GM23338 (cell line): ENCODE measurements around the gene RUVBL2. TPM values are rescaled to one million over a fixed set of nuclear protein-coding genes. Genes with fewer than 3 reads are reported as not detected.

Experiments
- ATAC-seq: fragments of 200-7000 bp; cut with Tn5 transposase; 3 replicates; pipeline ENCODE4 v1.9.1; 2020
- DNase-seq: peaks from one replicate; pipeline ENCODE4 v3.0.0-alpha.2; 2015; ENCODE audit warnings: low spot score
- H2AFZ ChIP-seq: fragments of 200-600 bp; sonication (generic); 2 replicates; pipeline ENCODE4 v1.8.0; 2016; ENCODE audit warnings: antibody characterized with exemption, mild to moderate bottlenecking, moderate library complexity
- H3F3A ChIP-seq: fragments of 200-600 bp; sonication (generic); replicated peaks from 2 replicates; pipeline ENCODE4 v1.8.0; 2017; ENCODE audit warnings: antibody characterized with exemption, mixed run types, low read depth
- H3K27ac ChIP-seq: fragments of 200-600 bp; sonication (generic); 2 replicates; pipeline ENCODE4 v1.6.1; 2016; ENCODE audit warnings: low read depth
- H3K27me3 ChIP-seq: fragments of 200-600 bp; sonication (generic); 2 replicates; pipeline ENCODE4 v1.8.0; 2016; ENCODE audit warnings: mild to moderate bottlenecking, mixed run types, moderate library complexity; ENCODE audit not compliant: insufficient read depth
- H3K36me3 ChIP-seq: fragments of 200-600 bp; sonication (generic); 2 replicates; pipeline ENCODE4 v1.8.0; 2016; ENCODE audit warnings: mild to moderate bottlenecking; ENCODE audit not compliant: insufficient read depth
- H3K4me1 ChIP-seq: fragments of 200-600 bp; sonication (generic); 2 replicates; pipeline ENCODE4 v1.8.0; 2016; ENCODE audit warnings: mild to moderate bottlenecking, moderate library complexity; ENCODE audit not compliant: insufficient read depth
- H3K4me2 ChIP-seq: fragments of 200-600 bp; sonication (generic); 2 replicates; pipeline ENCODE4 v1.7.1; 2017; ENCODE audit warnings: mixed run types
- H3K4me3 ChIP-seq: fragments of 200-600 bp; sonication (generic); 2 replicates; pipeline ENCODE4 v1.6.1; 2016; ENCODE audit warnings: mixed run types
- H3K79me2 ChIP-seq: fragments of 200-600 bp; sonication (generic); replicated peaks from 2 replicates; pipeline ENCODE4 v1.8.0; 2017; ENCODE audit warnings: mild to moderate bottlenecking; ENCODE audit not compliant: insufficient read depth
- H3K9me2 ChIP-seq: fragments of 200-600 bp; sonication (generic); 2 replicates; pipeline ENCODE4 v1.8.0; 2017; ENCODE audit not compliant: insufficient read depth
- H4K20me1 ChIP-seq: fragments of 200-600 bp; sonication (generic); replicated peaks from 2 replicates; pipeline ENCODE4 v1.8.0; 2017; ENCODE audit warnings: mild to moderate bottlenecking; ENCODE audit not compliant: insufficient read depth
- H3K27ac Mint-ChIP-seq: 2 replicates; pipeline ENCODE4 v1.8.0; 2020; ENCODE audit warnings: inconsistent platforms, mild to moderate bottlenecking, moderate library complexity, mixed read lengths
- H3K27me3 Mint-ChIP-seq: 3 replicates; pipeline ENCODE4 v1.8.0; 2022; ENCODE audit warnings: low read depth, mild to moderate bottlenecking, moderate library complexity, mixed read lengths, inconsistent platforms; ENCODE audit not compliant: insufficient read depth, poor library complexity
- H3K36me3 Mint-ChIP-seq: 3 replicates; pipeline ENCODE4 v1.8.0; 2021; ENCODE audit warnings: low read depth, mild to moderate bottlenecking, inconsistent platforms, moderate library complexity, mixed read lengths
- H3K4me1 Mint-ChIP-seq: 3 replicates; pipeline ENCODE4 v1.8.0; 2020; ENCODE audit warnings: mild to moderate bottlenecking, inconsistent platforms, mixed read lengths
- H3K4me3 Mint-ChIP-seq: 3 replicates; pipeline ENCODE4 v1.8.0; 2021; ENCODE audit warnings: moderate library complexity, mild to moderate bottlenecking, inconsistent platforms, mixed read lengths
- H3K9me3 Mint-ChIP-seq: 3 replicates; pipeline ENCODE4 v1.8.0; 2020; ENCODE audit warnings: moderate library complexity, mild to moderate bottlenecking, inconsistent platforms, mixed read lengths
- CREB1 ChIP-seq: fragments of 250-450 bp; sonication (Bioruptor Pico); IDR thresholded peaks from 2 replicates; pipeline ENCODE4 v1.5.0; 2020; ENCODE audit warnings: low read depth, mild to moderate bottlenecking, moderate library complexity
- EZH2 ChIP-seq: fragments of 200-600 bp; sonication (generic); IDR thresholded peaks from one replicate; pipeline ENCODE4 v1.8.0; 2017; ENCODE audit warnings: antibody characterized with exemption, mild to moderate bottlenecking, low read depth; ENCODE audit not compliant: unreplicated experiment
- EZH2phosphoT487 ChIP-seq: fragments of 200-600 bp; sonication (generic); IDR thresholded peaks from one replicate; pipeline ENCODE4 v1.8.1; 2018; ENCODE audit warnings: antibody characterized with exemption; ENCODE audit not compliant: unreplicated experiment
- JUNB ChIP-seq: IDR thresholded peaks from one replicate; pipeline ENCODE4 v1.6.1; 2016; ENCODE audit warnings: antibody characterized with exemption; ENCODE audit not compliant: unreplicated experiment
- NANOG ChIP-seq: IDR thresholded peaks from 2 replicates; pipeline ENCODE4 v1.6.1; 2016; ENCODE audit warnings: antibody characterized with exemption, borderline replicate concordance
- STAT1 ChIP-seq: IDR thresholded peaks from one replicate; pipeline ENCODE4 v1.6.1; 2016; ENCODE audit warnings: antibody characterized with exemption; ENCODE audit not compliant: unreplicated experiment
- ZNF114 ChIP-seq: fragments of 250-450 bp; sonication (Bioruptor Pico); IDR thresholded peaks from 2 replicates; pipeline ENCODE4 v1.5.0; 2020; ENCODE audit warnings: mild to moderate bottlenecking, moderate library complexity
- ZNF331 ChIP-seq: fragments of 250-450 bp; sonication (Bioruptor Pico); IDR thresholded peaks from 2 replicates; pipeline ENCODE4 v1.5.0; 2020; ENCODE audit warnings: low read depth, mild to moderate bottlenecking, moderate library complexity
- polyA plus RNA-seq: library from polyadenylated mRNA; unstranded; fragments of >200 nt; fragmentation: Nextera tagmentation; extraction: Ambion mirVana; gene quantifications from 2 replicates; pipeline ENCODE4 v1.2.1, GENCODE V29; 2016
- total RNA-seq: library from RNA; depleted of rRNA; stranded (reverse); fragments of >200 nt; shearing (Covaris generic); gene quantifications from 2 replicates; pipeline ENCODE4 v1.2.3, GENCODE V29; 2014
- TF ChIP-seq, protein P1 (sequence below): fragments of 250-450 bp; sonication (Bioruptor Pico); IDR thresholded peaks from 2 replicates; pipeline ENCODE4 v1.5.0; 2020; ENCODE audit warnings: mild to moderate bottlenecking, moderate library complexity
- TF ChIP-seq, protein P2 (sequence below): IDR thresholded peaks from one replicate; pipeline ENCODE4 v1.6.1; 2018; ENCODE audit warnings: antibody characterized with exemption; ENCODE audit not compliant: unreplicated experiment
- TF ChIP-seq, protein P3 (sequence below), 2 experiments: fragments of 200-600 bp in 1 of 2; sonication (generic) in 1 of 2; conservative IDR thresholded peaks; 2 replicates each; pipeline versions ENCODE4 v1.5.1 to v1.6.1; 2016 to 2017; ENCODE audit warnings: antibody characterized with exemption in 2 of 2, low read depth in 2 of 2, mild to moderate bottlenecking in 2 of 2, moderate library complexity in 1 of 2

Gene RUVBL2
- total and polyA plus RNA-seq, 2 experiments from 2014 or later: 196 to 252 TPM

DNA sequence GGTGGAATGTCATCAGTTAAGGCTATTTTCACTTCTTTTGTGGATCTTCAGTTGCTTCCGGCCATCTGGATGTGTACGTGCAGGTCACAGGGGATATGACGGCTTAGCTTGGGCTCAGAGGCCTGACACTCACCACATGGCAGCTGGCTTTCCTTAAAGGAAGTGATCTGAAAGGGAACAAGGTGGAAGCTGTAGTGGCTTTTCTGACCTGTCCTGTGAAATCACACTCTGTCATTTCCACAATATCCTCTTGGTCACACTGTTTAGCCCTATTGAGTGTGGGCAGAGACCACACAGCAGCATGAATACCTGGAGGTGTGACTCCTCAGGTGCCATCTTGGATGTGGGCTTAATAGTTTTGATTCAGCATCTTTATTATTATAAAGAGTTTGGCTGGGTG is 43.5 kb upstream of the RUVBL2 start:
- H3K9me2 ChIP-seq: no peaks in the 10 kb centered on the region
- H3K36me3 Mint-ChIP-seq: peaks cover 8% of the 10 kb centered on the region; the same call in 1 of the 3 replicates
- H3K4me3 Mint-ChIP-seq: no peak overlapping the region
- 0 out of 2 replicates have a peak, but pooled peaks cover 3% of the 10 kb centered on the region for H3F3A ChIP-seq
- ATAC-seq (no peak), DNase-seq (no peak)
- peaks cover 23% of the 10 kb centered on the region for H3K9me3 Mint-ChIP-seq
- H3K4me1 Mint-ChIP-seq: peaks cover 3% of the 10 kb centered on the region; the same call in 2 of the 3 replicates
- H3K79me2 ChIP-seq: peaks cover 2% of the 10 kb centered on the region
- no peak overlapping the region for H3K27ac ChIP-seq
- peaks cover 19% of the 10 kb centered on the region for H3K27me3 Mint-ChIP-seq
- H3K4me3 ChIP-seq: no peak overlapping the region
- H3K27me3 ChIP-seq: no peaks in the 10 kb centered on the region
- no peak overlapping the region for H3K27ac Mint-ChIP-seq
- no peaks in the 10 kb centered on the region for H3K36me3 ChIP-seq
- no peak overlapping the region for H2AFZ ChIP-seq
- H3K4me2 ChIP-seq: no peak overlapping the region
- H3K4me1 ChIP-seq: no peaks in the 10 kb centered on the region
- no peaks in the 10 kb centered on the region for H4K20me1 ChIP-seq
- TF ChIP-seq EZH2 (no peak), JUNB (no peak), ZNF331 (CRISPR knock-in tag) (no peak), EZH2phosphoT487 (no peak), CREB1 (CRISPR knock-in tag) (no peak), NANOG (no peak), STAT1 (no peak), ZNF114 (CRISPR knock-in tag) (no peak)
- TF ChIP-seq, protein P1, sequence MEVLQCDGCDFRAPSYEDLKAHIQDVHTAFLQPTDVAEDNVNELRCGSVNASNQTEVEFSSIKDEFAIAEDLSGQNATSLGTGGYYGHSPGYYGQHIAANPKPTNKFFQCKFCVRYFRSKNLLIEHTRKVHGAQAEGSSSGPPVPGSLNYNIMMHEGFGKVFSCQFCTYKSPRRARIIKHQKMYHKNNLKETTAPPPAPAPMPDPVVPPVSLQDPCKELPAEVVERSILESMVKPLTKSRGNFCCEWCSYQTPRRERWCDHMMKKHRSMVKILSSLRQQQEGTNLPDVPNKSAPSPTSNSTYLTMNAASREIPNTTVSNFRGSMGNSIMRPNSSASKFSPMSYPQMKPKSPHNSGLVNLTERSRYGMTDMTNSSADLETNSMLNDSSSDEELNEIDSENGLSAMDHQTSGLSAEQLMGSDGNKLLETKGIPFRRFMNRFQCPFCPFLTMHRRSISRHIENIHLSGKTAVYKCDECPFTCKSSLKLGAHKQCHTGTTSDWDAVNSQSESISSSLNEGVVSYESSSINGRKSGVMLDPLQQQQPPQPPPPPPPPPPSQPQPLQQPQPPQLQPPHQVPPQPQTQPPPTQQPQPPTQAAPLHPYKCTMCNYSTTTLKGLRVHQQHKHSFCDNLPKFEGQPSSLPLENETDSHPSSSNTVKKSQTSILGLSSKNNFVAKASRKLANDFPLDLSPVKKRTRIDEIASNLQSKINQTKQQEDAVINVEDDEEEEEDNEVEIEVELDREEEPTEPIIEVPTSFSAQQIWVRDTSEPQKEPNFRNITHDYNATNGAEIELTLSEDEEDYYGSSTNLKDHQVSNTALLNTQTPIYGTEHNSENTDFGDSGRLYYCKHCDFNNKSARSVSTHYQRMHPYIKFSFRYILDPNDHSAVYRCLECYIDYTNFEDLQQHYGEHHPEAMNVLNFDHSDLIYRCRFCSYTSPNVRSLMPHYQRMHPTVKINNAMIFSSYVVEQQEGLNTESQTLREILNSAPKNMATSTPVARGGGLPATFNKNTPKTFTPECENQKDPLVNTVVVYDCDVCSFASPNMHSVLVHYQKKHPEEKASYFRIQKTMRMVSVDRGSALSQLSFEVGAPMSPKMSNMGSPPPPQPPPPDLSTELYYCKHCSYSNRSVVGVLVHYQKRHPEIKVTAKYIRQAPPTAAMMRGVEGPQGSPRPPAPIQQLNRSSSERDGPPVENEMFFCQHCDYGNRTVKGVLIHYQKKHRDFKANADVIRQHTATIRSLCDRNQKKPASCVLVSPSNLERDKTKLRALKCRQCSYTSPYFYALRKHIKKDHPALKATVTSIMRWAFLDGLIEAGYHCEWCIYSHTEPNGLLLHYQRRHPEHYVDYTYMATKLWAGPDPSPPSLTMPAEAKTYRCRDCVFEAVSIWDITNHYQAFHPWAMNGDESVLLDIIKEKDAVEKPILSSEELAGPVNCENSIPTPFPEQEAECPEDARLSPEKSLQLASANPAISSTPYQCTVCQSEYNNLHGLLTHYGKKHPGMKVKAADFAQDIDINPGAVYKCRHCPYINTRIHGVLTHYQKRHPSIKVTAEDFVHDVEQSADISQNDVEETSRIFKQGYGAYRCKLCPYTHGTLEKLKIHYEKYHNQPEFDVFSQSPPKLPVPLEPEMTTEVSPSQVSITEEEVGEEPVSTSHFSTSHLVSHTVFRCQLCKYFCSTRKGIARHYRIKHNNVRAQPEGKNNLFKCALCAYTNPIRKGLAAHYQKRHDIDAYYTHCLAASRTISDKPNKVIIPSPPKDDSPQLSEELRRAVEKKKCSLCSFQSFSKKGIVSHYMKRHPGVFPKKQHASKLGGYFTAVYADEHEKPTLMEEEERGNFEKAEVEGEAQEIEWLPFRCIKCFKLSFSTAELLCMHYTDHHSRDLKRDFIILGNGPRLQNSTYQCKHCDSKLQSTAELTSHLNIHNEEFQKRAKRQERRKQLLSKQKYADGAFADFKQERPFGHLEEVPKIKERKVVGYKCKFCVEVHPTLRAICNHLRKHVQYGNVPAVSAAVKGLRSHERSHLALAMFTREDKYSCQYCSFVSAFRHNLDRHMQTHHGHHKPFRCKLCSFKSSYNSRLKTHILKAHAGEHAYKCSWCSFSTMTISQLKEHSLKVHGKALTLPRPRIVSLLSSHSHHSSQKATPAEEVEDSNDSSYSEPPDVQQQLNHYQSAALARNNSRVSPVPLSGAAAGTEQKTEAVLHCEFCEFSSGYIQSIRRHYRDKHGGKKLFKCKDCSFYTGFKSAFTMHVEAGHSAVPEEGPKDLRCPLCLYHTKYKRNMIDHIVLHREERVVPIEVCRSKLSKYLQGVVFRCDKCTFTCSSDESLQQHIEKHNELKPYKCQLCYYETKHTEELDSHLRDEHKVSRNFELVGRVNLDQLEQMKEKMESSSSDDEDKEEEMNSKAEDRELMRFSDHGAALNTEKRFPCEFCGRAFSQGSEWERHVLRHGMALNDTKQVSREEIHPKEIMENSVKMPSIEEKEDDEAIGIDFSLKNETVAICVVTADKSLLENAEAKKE (CRISPR knock-in tag): no peak
- TF ChIP-seq, protein P2, sequence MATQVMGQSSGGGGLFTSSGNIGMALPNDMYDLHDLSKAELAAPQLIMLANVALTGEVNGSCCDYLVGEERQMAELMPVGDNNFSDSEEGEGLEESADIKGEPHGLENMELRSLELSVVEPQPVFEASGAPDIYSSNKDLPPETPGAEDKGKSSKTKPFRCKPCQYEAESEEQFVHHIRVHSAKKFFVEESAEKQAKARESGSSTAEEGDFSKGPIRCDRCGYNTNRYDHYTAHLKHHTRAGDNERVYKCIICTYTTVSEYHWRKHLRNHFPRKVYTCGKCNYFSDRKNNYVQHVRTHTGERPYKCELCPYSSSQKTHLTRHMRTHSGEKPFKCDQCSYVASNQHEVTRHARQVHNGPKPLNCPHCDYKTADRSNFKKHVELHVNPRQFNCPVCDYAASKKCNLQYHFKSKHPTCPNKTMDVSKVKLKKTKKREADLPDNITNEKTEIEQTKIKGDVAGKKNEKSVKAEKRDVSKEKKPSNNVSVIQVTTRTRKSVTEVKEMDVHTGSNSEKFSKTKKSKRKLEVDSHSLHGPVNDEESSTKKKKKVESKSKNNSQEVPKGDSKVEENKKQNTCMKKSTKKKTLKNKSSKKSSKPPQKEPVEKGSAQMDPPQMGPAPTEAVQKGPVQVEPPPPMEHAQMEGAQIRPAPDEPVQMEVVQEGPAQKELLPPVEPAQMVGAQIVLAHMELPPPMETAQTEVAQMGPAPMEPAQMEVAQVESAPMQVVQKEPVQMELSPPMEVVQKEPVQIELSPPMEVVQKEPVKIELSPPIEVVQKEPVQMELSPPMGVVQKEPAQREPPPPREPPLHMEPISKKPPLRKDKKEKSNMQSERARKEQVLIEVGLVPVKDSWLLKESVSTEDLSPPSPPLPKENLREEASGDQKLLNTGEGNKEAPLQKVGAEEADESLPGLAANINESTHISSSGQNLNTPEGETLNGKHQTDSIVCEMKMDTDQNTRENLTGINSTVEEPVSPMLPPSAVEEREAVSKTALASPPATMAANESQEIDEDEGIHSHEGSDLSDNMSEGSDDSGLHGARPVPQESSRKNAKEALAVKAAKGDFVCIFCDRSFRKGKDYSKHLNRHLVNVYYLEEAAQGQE: no peak
- TF ChIP-seq, protein P3, sequence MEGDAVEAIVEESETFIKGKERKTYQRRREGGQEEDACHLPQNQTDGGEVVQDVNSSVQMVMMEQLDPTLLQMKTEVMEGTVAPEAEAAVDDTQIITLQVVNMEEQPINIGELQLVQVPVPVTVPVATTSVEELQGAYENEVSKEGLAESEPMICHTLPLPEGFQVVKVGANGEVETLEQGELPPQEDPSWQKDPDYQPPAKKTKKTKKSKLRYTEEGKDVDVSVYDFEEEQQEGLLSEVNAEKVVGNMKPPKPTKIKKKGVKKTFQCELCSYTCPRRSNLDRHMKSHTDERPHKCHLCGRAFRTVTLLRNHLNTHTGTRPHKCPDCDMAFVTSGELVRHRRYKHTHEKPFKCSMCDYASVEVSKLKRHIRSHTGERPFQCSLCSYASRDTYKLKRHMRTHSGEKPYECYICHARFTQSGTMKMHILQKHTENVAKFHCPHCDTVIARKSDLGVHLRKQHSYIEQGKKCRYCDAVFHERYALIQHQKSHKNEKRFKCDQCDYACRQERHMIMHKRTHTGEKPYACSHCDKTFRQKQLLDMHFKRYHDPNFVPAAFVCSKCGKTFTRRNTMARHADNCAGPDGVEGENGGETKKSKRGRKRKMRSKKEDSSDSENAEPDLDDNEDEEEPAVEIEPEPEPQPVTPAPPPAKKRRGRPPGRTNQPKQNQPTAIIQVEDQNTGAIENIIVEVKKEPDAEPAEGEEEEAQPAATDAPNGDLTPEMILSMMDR (conservative IDR thresholded peaks at IDR 0.05; ENCODE audit: low read depth in 2 of 2): no peak
